ENCODE measurements around the gene MAOB.
"Not testable (repeated sequence)": the region's sequence is repeated elsewhere in the genome, so short reads cannot be mapped to it uniquely, and the experiment has no call there.

MAOB gene

DNA sequence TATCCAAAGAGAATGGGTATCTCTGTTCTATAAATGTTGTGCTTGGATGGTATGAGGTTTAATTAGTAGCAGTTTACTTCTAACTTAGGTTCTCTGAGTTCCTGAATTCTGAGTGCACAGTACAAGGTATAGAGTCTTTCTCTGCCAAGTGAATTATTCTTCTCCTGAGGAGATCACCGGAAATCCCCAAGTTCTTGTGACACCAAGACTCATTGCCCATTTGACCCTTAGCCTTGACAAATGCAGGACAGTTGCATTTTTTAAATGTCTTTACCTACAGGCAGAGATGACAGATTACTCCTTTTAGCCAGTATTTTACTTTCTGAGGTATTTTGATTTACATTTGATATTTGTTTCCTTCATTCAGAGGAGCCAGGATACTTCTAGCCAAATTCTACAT lies 153.3 kb downstream of the MAOB start:
- TF ChIP-seq, protein P1, sequence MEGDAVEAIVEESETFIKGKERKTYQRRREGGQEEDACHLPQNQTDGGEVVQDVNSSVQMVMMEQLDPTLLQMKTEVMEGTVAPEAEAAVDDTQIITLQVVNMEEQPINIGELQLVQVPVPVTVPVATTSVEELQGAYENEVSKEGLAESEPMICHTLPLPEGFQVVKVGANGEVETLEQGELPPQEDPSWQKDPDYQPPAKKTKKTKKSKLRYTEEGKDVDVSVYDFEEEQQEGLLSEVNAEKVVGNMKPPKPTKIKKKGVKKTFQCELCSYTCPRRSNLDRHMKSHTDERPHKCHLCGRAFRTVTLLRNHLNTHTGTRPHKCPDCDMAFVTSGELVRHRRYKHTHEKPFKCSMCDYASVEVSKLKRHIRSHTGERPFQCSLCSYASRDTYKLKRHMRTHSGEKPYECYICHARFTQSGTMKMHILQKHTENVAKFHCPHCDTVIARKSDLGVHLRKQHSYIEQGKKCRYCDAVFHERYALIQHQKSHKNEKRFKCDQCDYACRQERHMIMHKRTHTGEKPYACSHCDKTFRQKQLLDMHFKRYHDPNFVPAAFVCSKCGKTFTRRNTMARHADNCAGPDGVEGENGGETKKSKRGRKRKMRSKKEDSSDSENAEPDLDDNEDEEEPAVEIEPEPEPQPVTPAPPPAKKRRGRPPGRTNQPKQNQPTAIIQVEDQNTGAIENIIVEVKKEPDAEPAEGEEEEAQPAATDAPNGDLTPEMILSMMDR (IDR thresholded peaks at IDR 0.05; ENCODE audit: low read depth, low read length), result no peak
- no peak overlapping the region for H3K4me3 ChIP-seq (ENCODE audit: low read depth, low read length)

DNA sequence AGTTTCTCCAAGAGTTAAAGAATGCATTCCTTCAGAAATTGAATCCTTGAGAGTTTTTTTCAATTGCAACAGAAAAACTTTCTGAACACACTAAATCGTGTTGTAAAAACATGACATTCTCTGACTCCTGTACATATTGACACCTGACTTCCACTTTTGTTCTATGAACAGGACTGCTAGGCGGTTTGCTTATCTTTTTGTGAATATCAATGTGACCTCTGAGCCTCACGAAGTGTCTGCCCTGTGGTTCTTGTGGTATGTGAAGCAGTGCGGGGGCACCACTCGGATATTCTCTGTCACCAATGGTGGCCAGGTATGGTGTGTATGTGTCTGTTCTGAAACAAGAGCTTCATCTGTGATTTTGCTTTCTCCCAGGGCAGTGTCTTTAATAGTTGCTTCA lies 154.2 kb downstream of the MAOB start:
- no peak overlapping the region for H3K4me3 ChIP-seq (ENCODE audit: low read depth, low read length)
- TF ChIP-seq, protein P1 (IDR thresholded peaks at IDR 0.05; ENCODE audit: low read depth, low read length), result no peak

DNA sequence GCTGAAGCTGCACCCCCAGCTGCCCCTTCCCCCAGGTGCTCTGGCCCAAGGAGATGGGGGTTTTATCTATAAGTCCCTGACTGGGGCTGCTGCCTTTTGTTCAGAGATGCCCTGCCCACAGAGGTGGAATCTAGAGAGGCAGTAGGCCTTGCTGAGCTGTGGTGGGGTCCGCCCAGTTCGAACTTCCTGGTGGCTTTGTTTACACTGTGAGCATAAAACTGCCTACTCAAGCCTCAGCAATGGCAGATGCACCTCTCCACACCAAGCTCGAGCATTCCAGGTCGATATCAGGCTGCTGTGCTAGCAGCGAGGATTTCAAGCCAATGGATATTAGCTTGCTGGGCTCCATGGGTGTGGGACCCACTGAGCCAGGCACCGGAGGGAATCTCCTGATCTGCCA lies 155.0 kb downstream of the MAOB start:
- not testable (repeated sequence) for H3K4me3 ChIP-seq (ENCODE audit: low read depth, low read length)

DNA sequence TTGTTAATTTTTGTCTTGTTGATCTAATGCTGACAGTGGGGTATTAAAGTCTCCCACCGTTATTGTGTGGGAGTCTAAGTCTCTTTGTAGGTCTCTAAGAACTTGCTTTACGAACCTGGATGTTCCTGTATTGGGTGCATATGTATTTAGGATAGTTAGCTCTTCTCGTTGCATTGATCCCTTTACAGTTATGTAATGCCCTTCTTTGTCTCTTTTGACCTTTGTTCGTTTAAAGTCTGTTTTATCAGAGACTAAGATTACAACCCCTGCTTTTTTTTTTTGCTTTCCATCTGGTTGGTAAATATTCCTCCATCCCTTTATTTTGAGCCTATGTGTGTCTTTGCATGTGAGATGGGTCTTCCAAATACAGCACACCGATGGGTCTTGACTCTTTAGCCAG lies 157.0 kb downstream of the MAOB start:
- not testable (repeated sequence) for H3K4me3 ChIP-seq (ENCODE audit: low read depth, low read length)

DNA sequence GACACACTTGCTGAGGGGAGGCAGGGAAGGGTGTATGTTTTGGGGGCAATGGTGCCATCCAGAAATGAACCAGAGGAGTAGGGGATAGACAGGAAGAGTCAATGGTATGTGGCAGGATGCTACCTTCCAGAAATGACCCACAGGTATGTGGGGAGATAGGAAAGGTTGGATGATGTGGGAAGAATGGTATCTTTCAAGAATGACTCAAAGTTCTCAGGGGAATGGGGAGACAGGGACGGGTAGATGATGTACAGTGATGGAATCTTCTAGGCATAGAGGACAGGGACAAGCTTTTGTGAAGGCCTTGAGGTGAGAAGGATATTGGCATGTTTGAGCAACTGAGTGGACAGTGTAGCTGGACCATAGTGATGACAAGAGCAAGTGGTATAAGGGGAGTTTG lies 161.3 kb downstream of the MAOB start:
- no peak overlapping the region for H3K4me3 ChIP-seq (ENCODE audit: low read depth, low read length)
- TF ChIP-seq, protein P1 (IDR thresholded peaks at IDR 0.05; ENCODE audit: low read depth, low read length), result no peak

DNA sequence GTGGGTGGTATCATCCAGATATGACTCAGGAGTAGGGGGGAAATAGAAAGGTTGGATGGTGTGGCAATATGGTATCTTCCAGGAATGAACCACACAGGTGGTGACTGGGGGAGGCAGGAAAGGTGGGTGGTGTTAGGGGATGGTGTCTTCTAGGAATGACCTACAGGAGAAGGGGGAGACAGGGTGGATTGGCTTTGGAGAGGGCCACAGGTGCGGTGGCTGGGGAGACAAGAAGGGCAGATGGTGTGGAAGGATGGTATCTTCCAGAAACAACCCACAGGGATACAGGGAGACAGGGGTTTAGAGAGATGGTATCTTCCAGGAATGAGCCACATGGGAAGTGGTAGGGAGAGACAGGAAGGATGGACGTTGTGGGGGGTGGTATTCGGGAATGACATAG lies 162.2 kb downstream of the MAOB start:
- TF ChIP-seq, protein P1 (IDR thresholded peaks at IDR 0.05; ENCODE audit: low read depth, low read length), result no peak
- no peak overlapping the region for H3K4me3 ChIP-seq (ENCODE audit: low read depth, low read length)

DNA sequence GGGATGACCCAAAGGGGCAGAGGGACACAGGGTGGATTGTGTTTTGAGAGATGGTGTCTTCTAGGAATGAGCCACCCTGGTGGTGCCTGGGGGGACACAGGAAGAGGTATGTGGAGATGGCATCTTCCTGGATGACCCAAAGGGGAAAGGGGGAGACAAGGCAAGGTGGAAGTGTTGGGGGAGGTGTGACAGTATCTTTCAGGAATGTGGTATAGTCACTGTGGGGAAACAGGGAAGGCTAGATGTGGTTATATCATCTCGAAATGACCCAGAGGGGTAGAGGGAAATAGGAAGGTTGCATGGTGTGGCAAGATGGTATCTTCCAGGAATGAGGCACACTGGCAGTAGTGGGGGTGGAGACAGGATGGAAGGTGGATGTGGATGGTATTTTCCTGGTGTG lies 163.3 kb downstream of the MAOB start:
- TF ChIP-seq, protein P1 (IDR thresholded peaks at IDR 0.05; ENCODE audit: low read depth, low read length), result no peak
- H3K4me3 ChIP-seq (ENCODE audit: low read depth, low read length), result no peak overlapping the region

DNA sequence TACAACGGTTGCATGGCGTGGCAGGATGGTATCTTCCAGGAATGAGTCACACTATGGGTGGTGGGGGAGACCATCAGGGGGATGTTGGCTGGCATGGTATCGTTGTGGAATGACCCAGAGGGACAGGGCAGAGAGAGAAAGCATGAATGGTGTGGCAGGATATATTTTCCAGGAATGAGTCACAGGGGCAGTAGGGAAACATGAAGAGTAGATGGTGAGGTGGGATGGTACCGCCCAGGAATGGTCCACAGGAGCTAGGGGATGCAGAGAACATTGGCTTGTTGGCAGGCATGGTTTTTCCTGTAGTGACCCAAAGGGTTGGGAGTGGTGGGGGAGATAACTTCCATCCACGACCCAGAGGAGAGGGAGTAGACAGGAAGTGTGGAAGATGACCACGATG lies 163.7 kb downstream of the MAOB start:
- TF ChIP-seq, protein P1 (IDR thresholded peaks at IDR 0.05; ENCODE audit: low read depth, low read length), result no peak
- no peak overlapping the region for H3K4me3 ChIP-seq (ENCODE audit: low read depth, low read length)

DNA sequence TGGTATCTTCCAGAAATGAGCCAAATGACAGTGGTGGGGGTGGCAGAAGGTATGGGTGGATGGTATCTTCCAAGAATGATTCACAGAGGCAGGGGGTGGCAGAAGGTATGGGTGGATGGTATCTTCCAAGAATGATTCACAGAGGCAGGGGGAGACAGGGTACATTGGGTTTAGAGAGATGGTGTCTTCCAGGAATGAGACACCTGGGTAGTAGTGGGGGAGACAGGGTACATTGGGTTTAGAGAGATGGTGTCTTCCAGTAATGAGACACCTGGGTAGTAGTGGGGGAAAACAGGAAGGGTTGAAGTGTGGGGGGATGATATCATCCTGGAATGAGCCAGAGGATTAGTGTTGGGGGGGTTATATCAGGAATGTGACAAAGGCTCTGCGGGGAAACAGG lies 164.2 kb downstream of the MAOB start:
- H3K4me3 ChIP-seq (ENCODE audit: low read depth, low read length), result no peak overlapping the region
- TF ChIP-seq, protein P1 (IDR thresholded peaks at IDR 0.05; ENCODE audit: low read depth, low read length), result no peak
